ENCODE data around the gene TNFRSF12A.

The TNFRSF12A gene

GRCh38 chr16:3012246-3012645 is 7.9 kb upstream of the TNFRSF12A start:
- Mint-ChIP-seq H3K4me1 (peaks cover 14% of the 10 kb centered on the region), H3K36me3 (no peaks in the 10 kb centered on the region), H3K9me3 (no peaks in the 10 kb centered on the region), H3K27ac (no peak overlapping the region), H3K4me3 (no peak overlapping the region), H3K27me3 (peaks cover 10% of the 10 kb centered on the region)
- DNase-seq (ENCODE audit: low spot score in 2 of 2), result no peak
- ATAC-seq (ENCODE audit: low read depth), result no peak

DNA sequence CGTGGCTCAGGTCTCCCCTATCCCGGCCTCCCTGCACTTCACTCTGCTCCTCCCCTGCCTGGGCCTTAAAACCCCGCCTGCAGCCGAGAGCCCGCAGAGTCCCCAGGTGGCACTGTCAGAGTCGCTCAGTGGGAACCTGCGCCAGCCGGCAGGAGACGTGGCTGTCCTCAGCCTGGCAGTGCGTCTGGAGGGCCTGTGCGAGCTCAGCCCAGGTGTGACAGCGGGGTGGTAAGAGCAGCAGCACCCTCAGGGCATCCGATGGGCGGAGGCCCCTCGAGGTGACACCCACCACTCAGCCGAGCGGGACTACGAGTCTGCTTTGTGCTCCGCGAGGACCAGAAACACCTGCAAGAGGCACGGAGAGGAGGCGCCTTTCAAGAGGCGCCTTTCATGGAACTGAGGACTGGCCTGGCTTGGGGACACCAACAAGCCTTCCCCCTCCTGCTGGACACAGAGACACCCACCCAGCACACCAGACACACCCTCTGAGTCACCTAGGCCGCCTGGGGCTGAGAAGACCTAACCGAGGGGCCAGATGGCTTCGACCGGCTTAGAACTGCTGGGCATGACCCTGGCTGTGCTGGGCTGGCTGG is 7.2 kb upstream of the TNFRSF12A start, which contains the start of gene CLDN9:
CLDN9 (plus strand) TSS at position 96 of the 593 bp plus-strand sequence; CDS start at position 536, 440 bp downstream.
- peaks cover 10% of the 10 kb centered on the region for H3K27me3 Mint-ChIP-seq
- ATAC-seq (ENCODE audit: low read depth) (peak; percentile 76), DNase-seq (ENCODE audit: low spot score in 2 of 2) (no peak)
- peaks cover 10% of the 10 kb centered on the region for H3K4me1 Mint-ChIP-seq
- H3K36me3 Mint-ChIP-seq, result no peaks in the 10 kb centered on the region
- no peak within 1 kb of the TSS for H3K4me3 Mint-ChIP-seq
- no peak within 1 kb of the TSS for H3K27ac Mint-ChIP-seq
- H3K9me3 Mint-ChIP-seq, result no peaks in the 10 kb centered on the region

GRCh38 chr16:3013491-3013951 is 6.6 kb upstream of the TNFRSF12A start:
- peaks cover 12% of the 10 kb centered on the region for H3K27me3 Mint-ChIP-seq
- ATAC-seq (ENCODE audit: low read depth) (no peak), DNase-seq (ENCODE audit: low spot score in 2 of 2) (no peak)
- H3K4me3 Mint-ChIP-seq, result no peak overlapping the region
- H3K36me3 Mint-ChIP-seq, result no peaks in the 10 kb centered on the region
- no peaks in the 10 kb centered on the region for H3K9me3 Mint-ChIP-seq
- peaks cover 4% of the 10 kb centered on the region for H3K4me1 Mint-ChIP-seq
- no peak overlapping the region for H3K27ac Mint-ChIP-seq

- DNase-seq (ENCODE audit: low spot score in 2 of 2) (no peak), ATAC-seq (ENCODE audit: low read depth) (no peak)
- Mint-ChIP-seq H3K4me3 (no peak overlapping the region), H3K27me3 (peaks cover 12% of the 10 kb centered on the region), H3K4me1 (peaks cover 4% of the 10 kb centered on the region), H3K27ac (no peak overlapping the region), H3K9me3 (no peaks in the 10 kb centered on the region), H3K36me3 (no peaks in the 10 kb centered on the region)
These were observed 6.0 kb upstream of the TNFRSF12A start for GRCh38 chr16:3013998-3014690.

DNA sequence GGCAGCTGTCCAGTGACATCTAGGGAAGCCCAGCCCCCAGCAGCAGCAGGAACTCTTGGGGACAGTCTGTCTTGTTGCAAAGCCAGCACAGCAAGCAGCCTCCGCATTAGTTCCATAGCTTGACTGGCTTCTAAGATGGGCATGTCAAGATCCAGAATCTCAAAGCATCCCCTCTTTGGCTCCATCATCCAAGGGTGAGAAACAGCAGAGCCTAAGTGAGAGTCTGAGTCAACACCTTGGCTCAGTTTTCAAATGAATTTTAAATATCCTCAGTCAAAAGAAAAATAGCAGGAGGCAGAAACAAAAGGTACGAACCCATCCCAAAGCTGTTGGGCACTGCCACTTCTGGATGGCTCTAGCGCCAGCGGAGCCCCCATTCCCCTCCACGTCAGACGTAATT is 5.2 kb upstream of the TNFRSF12A start:
- Mint-ChIP-seq H3K9me3 (no peaks in the 10 kb centered on the region), H3K4me1 (peaks cover 5% of the 10 kb centered on the region), H3K27ac (no peak overlapping the region), H3K36me3 (no peaks in the 10 kb centered on the region), H3K27me3 (peaks cover 12% of the 10 kb centered on the region), H3K4me3 (no peak overlapping the region)
- DNase-seq (ENCODE audit: low spot score in 2 of 2) (no peak), ATAC-seq (ENCODE audit: low read depth) (no peak)

DNA sequence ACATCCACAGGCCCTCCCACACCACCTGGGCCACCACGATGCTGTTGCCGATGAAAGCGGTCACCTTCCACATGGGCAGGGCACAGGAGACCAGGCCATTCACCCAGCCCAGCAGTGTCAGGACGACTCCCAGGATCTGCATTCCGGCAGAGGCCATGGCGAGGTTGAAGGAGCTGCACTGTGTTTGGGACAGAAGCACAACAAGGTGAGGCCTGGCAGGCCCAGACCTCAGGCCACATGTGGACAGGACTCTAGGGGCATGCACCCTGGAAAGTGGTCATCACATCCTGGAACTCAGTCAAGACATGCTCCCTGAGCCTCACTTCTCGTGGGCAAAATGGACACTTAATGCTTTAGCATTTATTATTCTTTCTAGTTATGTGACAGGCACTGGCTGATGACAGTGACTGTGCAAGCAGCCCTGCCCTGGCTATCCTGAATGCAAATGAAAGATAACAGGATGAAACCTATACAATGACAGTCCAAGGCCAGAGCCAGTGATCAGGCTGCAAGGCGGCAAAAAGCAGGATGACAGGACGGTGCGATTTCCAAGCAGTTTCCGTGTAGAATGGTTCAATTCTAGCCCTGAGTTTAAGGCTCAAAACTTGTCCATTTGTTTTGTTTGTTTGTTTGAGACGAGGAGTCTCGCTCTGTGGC is 4.2 kb upstream of the TNFRSF12A start:
- H3K27me3 Mint-ChIP-seq, result peaks cover 12% of the 10 kb centered on the region
- H3K27ac Mint-ChIP-seq, result no peak overlapping the region
- no peak overlapping the region for H3K4me3 Mint-ChIP-seq
- DNase-seq (ENCODE audit: low spot score in 2 of 2) (no peak), ATAC-seq (ENCODE audit: low read depth) (no peak)
- peaks cover 10% of the 10 kb centered on the region for H3K4me1 Mint-ChIP-seq
- H3K36me3 Mint-ChIP-seq, result no peaks in the 10 kb centered on the region
- no peaks in the 10 kb centered on the region for H3K9me3 Mint-ChIP-seq

GRCh38 chr16:3017344-3017743 is 2.8 kb upstream of the TNFRSF12A start:
- Mint-ChIP-seq H3K4me1 (peaks cover 17% of the 10 kb centered on the region), H3K36me3 (no peaks in the 10 kb centered on the region), H3K9me3 (no peaks in the 10 kb centered on the region), H3K27ac (no peak overlapping the region), H3K27me3 (peaks cover 12% of the 10 kb centered on the region), H3K4me3 (no peak overlapping the region)
- ATAC-seq (ENCODE audit: low read depth), result no peak
- no peak for DNase-seq (ENCODE audit: low spot score in 2 of 2)

- H3K27me3 Mint-ChIP-seq, result peaks cover 8% of the 10 kb centered on the region
- peak within 1 kb of the TSS; percentile 44 for H3K4me3 Mint-ChIP-seq
- H3K27ac Mint-ChIP-seq, result no peak within 1 kb of the TSS
- ATAC-seq (ENCODE audit: low read depth) (no peak), DNase-seq (ENCODE audit: low spot score in 2 of 2) (no peak)
- H3K4me1 Mint-ChIP-seq, result peaks cover 20% of the 10 kb centered on the region
- H3K36me3 Mint-ChIP-seq, result no peaks in the 10 kb centered on the region
- H3K9me3 Mint-ChIP-seq, result no peaks in the 10 kb centered on the region
These were observed 2.2 kb upstream of the TNFRSF12A start, which contains the start of gene CLDN6 for GRCh38 chr16:3017794-3018506. CLDN6 (minus strand) TSS chr16:3018183; CDS start chr16:3016021, 2,162 bp downstream.

- Mint-ChIP-seq H3K9me3 (no peaks in the 10 kb centered on the region), H3K4me1 (peaks cover 28% of the 10 kb centered on the region), H3K4me3 (peak overlapping the region; percentile 83), H3K27ac (no peak overlapping the region), H3K36me3 (no peaks in the 10 kb centered on the region), H3K27me3 (peaks cover 4% of the 10 kb centered on the region)
- DNase-seq (ENCODE audit: low spot score in 2 of 2) (no peak), ATAC-seq (ENCODE audit: low read depth) (no peak)
These were observed 448 bp upstream of the TNFRSF12A start for GRCh38 chr16:3019594-3020246.

DNA sequence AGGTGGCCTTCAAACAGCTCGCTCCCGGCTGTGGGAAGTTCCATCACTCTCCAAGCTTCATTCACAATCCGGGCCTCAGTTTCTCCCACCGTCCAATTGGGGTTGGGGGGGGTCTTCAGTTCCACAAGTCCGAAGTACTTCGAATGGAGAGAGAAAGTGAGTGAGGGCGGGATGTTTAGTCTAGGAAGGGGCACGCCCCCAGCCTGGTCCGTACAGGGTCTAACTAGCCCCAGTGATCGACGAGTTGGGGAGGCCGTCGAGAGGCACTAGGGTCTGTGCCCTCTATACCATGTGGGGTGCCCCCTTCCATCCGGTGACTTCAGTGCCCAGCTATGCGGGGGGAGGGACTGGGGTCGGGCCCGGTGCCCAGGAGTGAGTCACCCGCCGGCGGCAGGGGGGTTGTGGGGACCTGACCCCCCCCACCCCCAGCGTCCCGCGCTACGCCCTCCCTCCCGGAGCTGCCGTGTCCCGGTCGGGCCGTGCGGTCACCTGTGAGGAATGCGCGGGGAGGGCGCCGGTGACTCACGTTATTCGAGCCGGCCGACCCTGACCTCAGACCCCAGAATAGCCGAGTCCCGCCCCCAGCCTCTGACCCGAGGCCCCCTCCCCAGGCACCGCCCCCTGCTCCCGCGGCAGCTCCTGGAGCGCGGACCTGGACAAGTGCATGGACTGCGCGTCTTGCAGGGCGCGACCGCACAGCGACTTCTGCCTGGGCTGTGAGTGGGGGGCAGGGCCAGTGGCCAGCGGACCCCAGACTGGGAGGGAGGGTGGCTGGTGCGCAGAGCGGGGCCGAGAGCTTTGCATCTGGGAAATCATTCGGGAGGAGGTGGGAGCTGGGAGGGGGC is 658 bp downstream of the TNFRSF12A start:
- H3K9me3 Mint-ChIP-seq, result no peaks in the 10 kb centered on the region
- DNase-seq (ENCODE audit: low spot score in 2 of 2) (peak in 1 of 2 donors; percentile 49), ATAC-seq (ENCODE audit: low read depth) (no peak)
- no peak overlapping the region for H3K27ac Mint-ChIP-seq
- peak overlapping the region; percentile 83 for H3K4me3 Mint-ChIP-seq
- peaks cover 28% of the 10 kb centered on the region for H3K4me1 Mint-ChIP-seq
- H3K36me3 Mint-ChIP-seq, result no peaks in the 10 kb centered on the region
- H3K27me3 Mint-ChIP-seq, result peaks cover 4% of the 10 kb centered on the region

DNA sequence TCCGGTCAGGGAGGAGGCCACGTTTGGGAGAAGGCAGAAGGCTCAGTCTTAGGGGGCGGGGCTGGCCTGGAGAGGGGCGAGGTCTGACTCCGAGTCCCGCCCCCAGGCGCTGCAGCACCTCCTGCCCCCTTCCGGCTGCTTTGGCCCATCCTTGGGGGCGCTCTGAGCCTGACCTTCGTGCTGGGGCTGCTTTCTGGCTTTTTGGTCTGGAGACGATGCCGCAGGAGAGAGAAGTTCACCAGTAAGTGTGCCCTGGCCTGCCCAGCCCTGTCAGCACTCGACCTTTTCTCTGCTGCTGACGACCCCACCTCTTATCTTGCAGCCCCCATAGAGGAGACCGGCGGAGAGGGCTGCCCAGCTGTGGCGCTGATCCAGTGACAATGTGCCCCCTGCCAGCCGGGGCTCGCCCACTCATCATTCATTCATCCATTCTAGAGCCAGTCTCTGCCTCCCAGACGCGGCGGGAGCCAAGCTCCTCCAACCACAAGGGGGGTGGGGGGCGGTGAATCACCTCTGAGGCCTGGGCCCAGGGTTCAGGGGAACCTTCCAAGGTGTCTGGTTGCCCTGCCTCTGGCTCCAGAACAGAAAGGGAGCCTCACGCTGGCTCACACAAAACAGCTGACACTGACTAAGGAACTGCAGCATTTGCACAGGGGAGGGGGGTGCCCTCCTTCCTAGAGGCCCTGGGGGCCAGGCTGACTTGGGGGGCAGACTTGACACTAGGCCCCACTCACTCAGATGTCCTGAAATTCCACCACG is 1.5 kb downstream of the TNFRSF12A start:
- H3K27me3 Mint-ChIP-seq, result peaks cover 2% of the 10 kb centered on the region

DNA sequence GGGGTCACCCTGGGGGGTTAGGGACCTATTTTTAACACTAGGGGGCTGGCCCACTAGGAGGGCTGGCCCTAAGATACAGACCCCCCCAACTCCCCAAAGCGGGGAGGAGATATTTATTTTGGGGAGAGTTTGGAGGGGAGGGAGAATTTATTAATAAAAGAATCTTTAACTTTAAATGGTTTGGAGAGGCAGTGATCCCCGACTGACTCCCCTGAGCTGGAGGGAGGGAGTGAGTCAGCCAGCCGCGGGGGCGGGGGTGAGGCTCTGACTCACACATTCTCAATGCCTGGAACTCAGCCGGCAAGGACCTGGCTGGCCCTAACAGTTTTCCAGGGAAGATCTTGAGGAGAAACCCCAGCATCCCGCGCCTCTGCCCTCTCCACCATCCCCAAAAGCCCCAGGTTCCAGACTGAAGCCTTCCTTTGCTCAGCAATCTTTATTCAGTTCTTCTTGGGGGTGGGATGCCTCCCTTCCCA is 2.1 kb downstream of the TNFRSF12A start:
- H3K27me3 Mint-ChIP-seq, result peaks cover 2% of the 10 kb centered on the region
- ATAC-seq (ENCODE audit: low read depth) (no peak), DNase-seq (ENCODE audit: low spot score in 2 of 2) (no peak)
- no peaks in the 10 kb centered on the region for H3K9me3 Mint-ChIP-seq
- peaks cover 6% of the 10 kb centered on the region for H3K36me3 Mint-ChIP-seq
- H3K27ac Mint-ChIP-seq, result peak overlapping the region; percentile 84
- H3K4me1 Mint-ChIP-seq, result peaks cover 28% of the 10 kb centered on the region
- peak overlapping the region; percentile 85 for H3K4me3 Mint-ChIP-seq

More for the DNA sequence above, 1.5 kb downstream of the TNFRSF12A start:
- H3K4me3 Mint-ChIP-seq, result peak overlapping the region; percentile 83
- H3K9me3 Mint-ChIP-seq, result no peaks in the 10 kb centered on the region
- no peak overlapping the region for H3K27ac Mint-ChIP-seq
- DNase-seq (ENCODE audit: low spot score in 2 of 2) (peak; percentile 71 to 75), ATAC-seq (ENCODE audit: low read depth) (peak; percentile 28)
- peaks cover 28% of the 10 kb centered on the region for H3K4me1 Mint-ChIP-seq
- peaks cover 4% of the 10 kb centered on the region for H3K36me3 Mint-ChIP-seq

Measured in memory B cell (primary cell).